Smooth muscle cell (in vitro differentiated cells): Measurements from ENCODE around the gene SEPSECS. TPM values are rescaled to one million over a fixed set of nuclear protein-coding genes. Genes with fewer than 3 reads are reported as not detected.
A peak's percentile ranks its signal among the peaks of the same experiment; 100 is the strongest.

Source experiments
- DNase-seq: peaks from one replicate; lab custom pipeline; 2025; ENCODE audit not compliant: unreplicated experiment; lab: John Stamatoyannopoulos, UW
- H2AFZ ChIP-seq: fragments of 200-600 bp; sonication (generic); 2 replicates; pipeline ENCODE4 v1.6.0; 2016; ENCODE audit warnings: antibody characterized with exemption, low read depth, mild to moderate bottlenecking
- H3F3A ChIP-seq: fragments of 200-600 bp; sonication (generic); 2 replicates; pipeline ENCODE4 v1.6.0; 2017; ENCODE audit warnings: antibody characterized with exemption, low read depth
- H3K27ac ChIP-seq: fragments of 200-600 bp; sonication (generic); 2 replicates; pipeline ENCODE4 v1.5.1; 2016; ENCODE audit warnings: low read depth, mild to moderate bottlenecking
- H3K27me3 ChIP-seq: fragments of 200-600 bp; sonication (generic); 2 replicates; pipeline ENCODE4 v1.6.1; 2016; ENCODE audit warnings: low read depth, mild to moderate bottlenecking
- H3K36me3 ChIP-seq: fragments of 200-600 bp; sonication (generic); 2 replicates; pipeline ENCODE4 v1.5.1; 2016; ENCODE audit warnings: low read depth
- H3K4me1 ChIP-seq: fragments of 200-600 bp; sonication (generic); 2 replicates; pipeline ENCODE4 v1.5.1; 2016; ENCODE audit warnings: low read depth
- H3K4me2 ChIP-seq: fragments of 200-600 bp; sonication (generic); 2 replicates; pipeline ENCODE4 v1.6.0; 2016; ENCODE audit warnings: mild to moderate bottlenecking
- H3K4me3 ChIP-seq: fragments of 200-600 bp; sonication (generic); 2 replicates; pipeline ENCODE4 v1.5.1; 2016; ENCODE audit warnings: mild to moderate bottlenecking
- H3K79me2 ChIP-seq: fragments of 200-600 bp; sonication (generic); 2 replicates; pipeline ENCODE4 v1.6.0; 2016; ENCODE audit warnings: low read depth, mild to moderate bottlenecking
- H3K9ac ChIP-seq: fragments of 200-600 bp; sonication (generic); 2 replicates; pipeline ENCODE4 v1.6.0; 2016; ENCODE audit warnings: low read depth
- H3K9me3 ChIP-seq: fragments of 200-600 bp; sonication (generic); replicated peaks from 2 replicates; pipeline ENCODE4 v1.5.1; 2016; ENCODE audit warnings: low read depth
- H4K20me1 ChIP-seq: fragments of 200-600 bp; sonication (generic); 2 replicates; pipeline ENCODE4 v1.6.0; 2016; ENCODE audit warnings: low read depth
- CTCF ChIP-seq: fragments of 200-600 bp; sonication (generic); IDR thresholded peaks from 2 replicates; pipeline ENCODE4 v1.5.1; 2017; ENCODE audit warnings: borderline replicate concordance, mild to moderate bottlenecking, antibody characterized with exemption; ENCODE audit not compliant: insufficient read depth, poor library complexity, severe bottlenecking
- WGBS: methylation state at CpG from one replicate; pipeline ENCODE4 v1.1.7; 2016; ENCODE audit warnings: low lambda C conversion rate; 5-methylcytosine and 5-hydroxymethylcytosine counted together
- polyA plus RNA-seq: library from polyadenylated mRNA; unstranded; fragments of >200 nt; fragmentation: Nextera tagmentation; extraction: Ambion mirVana; gene quantifications from 2 replicates; pipeline ENCODE4 v1.2.1, GENCODE V29; 2016
- total RNA-seq: library from RNA; depleted of rRNA; stranded (reverse); fragments of >200 nt; gene quantifications from 2 replicates; pipeline ENCODE4 v1.2.3, GENCODE V29; 2014

SEPSECS gene
- total and polyA plus RNA-seq, 2 experiments from 2014 or later, result 4.2 to 8.4 TPM

GRCh38 chr4:25098964-25099891 is 61.0 kb downstream of the SEPSECS start:
- Histone ChIP-seq H3F3A (no peaks in the 10 kb centered on the region), H3K27ac (peak overlapping the region; percentile 40), H4K20me1 (no peaks in the 10 kb centered on the region), H3K79me2 (no peaks in the 10 kb centered on the region), H2AFZ (no peak overlapping the region), H3K4me1 (no peaks in the 10 kb centered on the region), H3K9me3 (no peaks in the 10 kb centered on the region), H3K4me2 (peak overlapping the region; percentile 46), H3K27me3 (no peaks in the 10 kb centered on the region), H3K36me3 (no peaks in the 10 kb centered on the region), H3K9ac (no peak overlapping the region), H3K4me3 (no peak overlapping the region)
- DNase-seq, result peak; percentile 20
- WGBS, result 49% methylated on average over 10 of the region's 10 CpGs
- no peak for TF ChIP-seq CTCF

GRCh38 chr4:25096981-25097443 is 63.2 kb downstream of the SEPSECS start:
- 93% methylated on average over 11 of the region's 11 CpGs for WGBS
- H3K27me3 ChIP-seq, result no peaks in the 10 kb centered on the region
- peaks cover 4% of the 10 kb centered on the region for H3K4me1 ChIP-seq
- no peak overlapping the region for H2AFZ ChIP-seq
- H3K27ac ChIP-seq, result no peak overlapping the region
- H3K4me3 ChIP-seq, result no peak overlapping the region
- TF ChIP-seq CTCF, result no peak
- no peaks in the 10 kb centered on the region for H4K20me1 ChIP-seq
- H3K9me3 ChIP-seq, result peaks cover 3% of the 10 kb centered on the region
- DNase-seq, result no peak
- H3K36me3 ChIP-seq, result no peaks in the 10 kb centered on the region
- peaks cover 4% of the 10 kb centered on the region for H3F3A ChIP-seq
- H3K4me2 ChIP-seq, result no peak overlapping the region
- H3K9ac ChIP-seq, result no peak overlapping the region
- H3K79me2 ChIP-seq, result no peaks in the 10 kb centered on the region

- TF ChIP-seq CTCF, result no peak
- no peaks in the 10 kb centered on the region for H3K27me3 ChIP-seq
- H3K79me2 ChIP-seq, result no peaks in the 10 kb centered on the region
- H3K9ac ChIP-seq, result no peak overlapping the region
- no peak for DNase-seq
- 83% methylated on average over 23 of the region's 23 CpGs for WGBS
- no peaks in the 10 kb centered on the region for H3K36me3 ChIP-seq
- no peaks in the 10 kb centered on the region for H4K20me1 ChIP-seq
- H3K4me3 ChIP-seq, result no peak overlapping the region
- H3K27ac ChIP-seq, result no peak overlapping the region
- H3K4me2 ChIP-seq, result no peak overlapping the region
- H3K9me3 ChIP-seq, result peaks cover 3% of the 10 kb centered on the region
- H3K4me1 ChIP-seq, result peaks cover 4% of the 10 kb centered on the region
- peaks cover 4% of the 10 kb centered on the region for H3F3A ChIP-seq
- H2AFZ ChIP-seq, result no peak overlapping the region
These were observed 63.8 kb downstream of the SEPSECS start for GRCh38 chr4:25096251-25096980.
